ENCODE results near the gene VDAC2.

VDAC2 gene

DNA sequence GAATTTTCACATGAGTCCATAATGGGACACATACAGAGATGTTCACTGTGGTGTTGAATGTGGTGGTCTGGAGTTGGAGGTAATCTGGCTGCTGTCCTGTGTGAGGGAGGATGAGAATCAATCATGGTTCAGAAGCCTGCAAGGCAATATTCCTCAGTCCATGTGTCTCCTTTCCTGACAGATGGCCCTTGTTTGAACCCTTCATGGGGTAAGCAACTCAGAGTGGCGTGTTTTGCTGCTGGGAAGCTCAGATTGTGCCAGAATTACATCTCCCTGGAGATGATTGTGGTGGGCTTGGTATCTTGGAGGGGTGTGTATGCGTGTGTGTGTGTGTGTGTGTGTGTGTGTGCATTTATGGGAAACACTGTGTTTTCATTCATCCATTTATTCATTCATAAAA, 69.6 kb downstream of the VDAC2 start:
- TF ChIP-seq, protein P1, sequence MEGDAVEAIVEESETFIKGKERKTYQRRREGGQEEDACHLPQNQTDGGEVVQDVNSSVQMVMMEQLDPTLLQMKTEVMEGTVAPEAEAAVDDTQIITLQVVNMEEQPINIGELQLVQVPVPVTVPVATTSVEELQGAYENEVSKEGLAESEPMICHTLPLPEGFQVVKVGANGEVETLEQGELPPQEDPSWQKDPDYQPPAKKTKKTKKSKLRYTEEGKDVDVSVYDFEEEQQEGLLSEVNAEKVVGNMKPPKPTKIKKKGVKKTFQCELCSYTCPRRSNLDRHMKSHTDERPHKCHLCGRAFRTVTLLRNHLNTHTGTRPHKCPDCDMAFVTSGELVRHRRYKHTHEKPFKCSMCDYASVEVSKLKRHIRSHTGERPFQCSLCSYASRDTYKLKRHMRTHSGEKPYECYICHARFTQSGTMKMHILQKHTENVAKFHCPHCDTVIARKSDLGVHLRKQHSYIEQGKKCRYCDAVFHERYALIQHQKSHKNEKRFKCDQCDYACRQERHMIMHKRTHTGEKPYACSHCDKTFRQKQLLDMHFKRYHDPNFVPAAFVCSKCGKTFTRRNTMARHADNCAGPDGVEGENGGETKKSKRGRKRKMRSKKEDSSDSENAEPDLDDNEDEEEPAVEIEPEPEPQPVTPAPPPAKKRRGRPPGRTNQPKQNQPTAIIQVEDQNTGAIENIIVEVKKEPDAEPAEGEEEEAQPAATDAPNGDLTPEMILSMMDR (IDR thresholded peaks at IDR 0.05; ENCODE audit: insufficient read depth, low read length, missing control alignments): no peak
- ChIA-PET CTCF (interaction anchor here (1.1 to 1.2 kb wide), 2 partner anchors 10 to 115 kb away, joined by 3 read pairs; no protein-coding TSS in a partner anchor), POLR2A (no interaction called here)
- no peak overlapping the region for H3K4me3 ChIP-seq (ENCODE audit: low read depth, low read length)
- no peak for DNase-seq (ENCODE audit: low read depth, low spot score)
